NB4 (cell line): ENCODE results near the gene CHAD.

Experiments
- CTCF ChIP-seq: IDR thresholded peaks from one replicate; pipeline ENCODE4 v1.5.1; 2012; ENCODE audit warnings: low read depth, low read length
- POLR2A ChIP-seq: IDR thresholded peaks from 2 replicates; pipeline ENCODE4 v1.6.1; 2011; ENCODE audit warnings: mild to moderate bottlenecking; ENCODE audit not compliant: insufficient read length; ENCODE audit errors: extremely low read depth

- TF ChIP-seq POLR2A (no peak), CTCF (no peak)
Measured at GRCh38 chr17:50440838-50441829, 27.5 kb downstream of the CHAD start.
